Cortex of kidney (tissue), 1 donor: ENCODE data around the gene DGKI.
"Not testable (repeated sequence)": the region's sequence is repeated elsewhere in the genome, so short reads cannot be mapped to it uniquely, and the experiment has no call there.

ENCODE experiments used
- DNase-seq: peaks from one replicate; lab custom pipeline; 2025; lab: John Stamatoyannopoulos, UW

The DGKI gene

DNA sequence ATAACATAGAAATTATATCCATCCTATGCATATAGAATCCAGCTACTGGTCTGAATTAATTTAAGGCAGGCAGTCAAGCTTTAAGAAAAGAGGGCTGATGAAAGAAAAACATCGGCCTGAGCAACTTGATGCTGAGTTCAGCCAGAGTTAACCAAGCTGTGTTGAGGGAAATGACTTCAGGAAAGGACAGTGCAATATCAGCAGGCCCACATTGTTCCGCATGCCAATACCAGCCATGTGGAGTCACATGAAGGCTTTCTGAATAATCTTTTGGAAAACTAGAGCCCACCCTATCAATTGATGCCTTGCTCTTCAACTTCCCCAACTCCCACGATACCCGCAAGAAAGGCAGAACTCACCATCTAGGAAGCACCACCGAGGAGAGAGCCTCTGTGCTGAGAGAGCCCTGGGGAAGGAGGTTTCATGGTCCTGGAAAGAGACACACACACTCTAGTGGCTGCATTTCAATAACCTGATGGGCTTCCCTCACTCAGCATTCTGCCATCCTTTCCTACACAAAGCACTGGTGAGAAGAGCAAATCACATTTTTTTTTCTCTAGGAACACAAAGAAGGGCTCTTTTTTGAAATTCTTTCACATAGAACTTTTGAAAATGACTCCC is 377.5 kb downstream of the DGKI start:
- DNase-seq: no peak

DNA sequence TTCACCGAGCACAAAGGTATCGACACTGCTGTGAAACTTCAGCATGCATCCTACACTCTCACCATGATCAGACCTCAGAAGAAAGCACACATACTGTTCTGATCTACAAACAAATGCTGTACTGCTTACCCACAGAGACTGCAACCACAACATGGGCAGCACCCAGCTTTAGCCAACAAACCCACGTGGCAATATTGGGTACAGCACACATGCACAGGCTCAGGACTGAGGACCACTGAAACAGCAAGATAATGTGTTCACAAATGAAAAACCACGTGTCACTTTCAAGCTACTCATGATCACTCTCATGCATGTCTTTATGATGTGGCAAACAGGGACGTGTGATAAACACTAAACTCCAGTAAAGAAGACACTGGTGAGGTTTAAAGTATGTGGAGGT is 383.9 kb downstream of the DGKI start:
- no peak for DNase-seq

DNA sequence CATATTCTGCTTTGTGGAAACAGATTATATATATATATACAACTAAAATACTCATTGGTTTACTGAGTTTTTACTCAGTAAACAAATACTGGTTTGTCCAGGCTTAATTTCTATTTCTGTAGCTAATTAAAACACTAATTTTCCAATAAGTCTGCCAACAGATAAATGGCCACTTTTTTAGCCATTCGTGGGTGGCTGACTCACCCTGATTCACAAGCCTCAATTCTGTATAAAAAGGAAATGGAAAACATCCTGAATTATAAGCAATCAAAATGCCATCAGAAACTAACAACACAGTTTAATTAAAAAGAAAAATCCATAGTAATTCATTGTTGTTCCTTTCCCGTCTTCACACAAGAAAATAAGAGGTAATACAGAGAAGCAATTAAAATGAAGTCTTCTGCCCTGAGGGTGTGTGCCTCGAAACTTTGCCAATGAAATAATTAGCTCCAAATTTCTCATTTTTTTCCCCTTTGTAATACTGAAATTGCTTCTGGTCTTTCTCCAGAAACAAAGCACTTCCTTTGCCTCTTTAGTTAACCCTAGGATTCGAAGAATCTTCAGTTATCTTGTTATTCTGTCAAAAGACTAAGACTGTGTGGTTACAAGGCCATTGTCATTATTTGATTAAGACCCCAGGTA is 384.6 kb downstream of the DGKI start:
- DNase-seq: no peak

DNA sequence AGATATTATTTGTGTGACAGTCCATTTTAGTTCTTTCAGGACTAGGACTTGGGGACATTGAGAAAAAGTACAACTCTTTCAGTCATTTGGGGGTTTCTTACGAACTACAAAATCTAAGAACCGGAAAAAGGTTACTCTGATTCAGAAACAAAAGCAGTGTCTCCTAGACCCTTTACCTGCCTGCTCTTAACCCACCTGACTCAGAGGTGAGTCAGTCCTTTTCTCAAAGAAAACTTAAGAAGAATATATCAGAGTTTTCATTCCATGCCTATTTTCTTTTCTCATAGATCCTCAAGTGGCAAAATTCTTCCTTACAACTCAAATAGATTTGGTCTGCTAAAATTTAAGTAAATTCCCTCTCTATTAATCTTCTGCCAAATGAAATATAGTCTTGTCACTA is 388.4 kb downstream of the DGKI start:
- DNase-seq: no peak

DNA sequence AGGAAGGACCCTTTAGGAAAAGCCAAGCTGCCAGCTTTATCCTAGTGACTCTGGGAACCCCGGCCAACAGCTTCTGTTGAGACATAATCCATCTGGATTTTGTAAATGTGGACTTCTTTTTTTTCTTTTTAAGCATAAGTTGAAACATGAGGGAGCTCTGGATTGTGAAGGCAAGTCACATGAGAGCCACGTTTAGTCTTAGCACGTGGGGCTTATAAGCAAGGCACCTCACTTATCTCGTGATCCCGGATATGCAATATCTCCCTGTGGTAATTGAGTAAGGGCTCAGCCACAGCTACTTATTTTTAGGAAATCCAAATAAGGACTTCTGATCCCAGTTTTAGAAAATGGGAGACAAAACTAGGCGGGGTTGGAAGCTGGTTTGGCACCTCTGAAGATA is 392.0 kb downstream of the DGKI start:
- DNase-seq: no peak

DNA sequence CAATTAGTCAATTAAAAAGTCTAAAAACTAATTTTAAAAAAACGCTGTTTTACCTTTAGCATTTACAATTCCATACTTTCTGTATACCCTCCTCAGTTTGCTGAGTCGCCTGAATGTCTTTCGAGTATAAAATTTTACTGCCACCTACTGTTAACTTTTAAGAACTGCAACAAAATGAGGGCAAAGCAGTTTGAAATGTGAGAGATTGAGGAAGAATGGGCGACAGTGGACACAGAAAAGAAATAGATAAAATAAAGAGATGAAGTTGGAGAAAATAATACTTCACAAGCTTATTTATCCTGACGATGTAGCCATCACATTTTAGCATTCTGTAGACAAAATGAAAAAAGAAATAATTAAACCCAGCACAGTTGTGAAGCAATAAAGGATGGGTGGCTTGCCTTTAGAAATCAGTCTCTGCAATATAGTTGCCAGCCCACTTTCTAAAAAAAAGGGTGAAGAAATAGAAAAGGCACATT is 392.5 kb downstream of the DGKI start:
- no peak for DNase-seq

DNA sequence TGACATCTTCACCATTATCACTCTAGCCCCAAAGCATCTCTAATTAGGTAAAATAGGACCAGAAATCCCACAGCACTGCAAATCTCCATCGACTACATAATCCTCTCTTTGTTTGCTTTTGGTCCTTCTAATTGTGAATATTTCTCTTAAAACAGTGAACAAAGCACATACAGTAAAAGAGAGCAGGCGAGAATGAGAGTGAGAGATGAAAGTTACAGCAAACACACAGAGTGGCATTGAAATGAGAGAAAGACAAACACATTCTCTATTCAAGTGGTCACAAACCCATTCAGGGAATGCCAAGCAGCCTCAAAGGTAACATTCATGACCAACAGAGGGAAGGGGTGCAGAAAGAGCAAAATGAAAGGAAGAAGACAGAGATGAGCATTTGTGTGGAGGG is 393.4 kb downstream of the DGKI start:
- DNase-seq: no peak

DNA sequence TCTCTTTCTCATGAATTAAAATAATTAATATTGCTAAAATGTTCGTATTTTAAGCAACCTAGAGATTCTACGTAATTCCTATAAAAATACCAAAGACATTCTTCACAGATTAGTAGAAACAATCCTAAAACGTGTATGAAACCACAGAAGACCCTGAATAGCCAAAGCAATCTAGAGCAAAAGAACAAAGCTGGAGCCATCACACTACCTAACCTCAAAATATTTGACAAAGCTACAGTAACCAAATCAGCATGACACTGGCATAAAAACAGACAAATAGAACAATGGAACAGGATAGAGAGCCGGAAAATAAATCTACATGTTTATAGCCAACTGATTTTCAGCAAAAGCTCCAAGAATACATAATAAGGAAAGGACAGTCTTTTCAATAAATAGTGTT is 397.8 kb downstream of the DGKI start:
- DNase-seq: no peak

DNA sequence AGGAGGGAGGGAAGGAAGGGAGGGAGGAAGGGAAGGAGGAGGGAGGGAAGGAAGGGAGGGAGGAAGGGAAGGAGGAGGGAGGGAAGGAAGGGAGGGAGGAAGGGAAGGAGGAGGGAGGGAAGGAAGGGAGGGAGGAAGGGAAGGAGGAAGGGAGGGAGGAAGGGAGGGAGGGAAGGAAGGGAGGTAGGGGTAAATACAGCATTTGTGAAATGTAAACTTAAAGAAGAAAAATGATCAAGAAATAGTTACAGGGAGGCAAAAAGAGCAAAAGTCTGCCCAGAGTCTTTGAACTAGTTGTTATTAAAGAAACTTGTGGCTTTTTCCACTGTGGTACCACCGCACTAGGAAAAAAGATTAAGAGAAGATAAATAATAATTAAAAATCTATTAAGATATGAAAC is 398.2 kb downstream of the DGKI start:
- DNase-seq: not testable (repeated sequence)

DNA sequence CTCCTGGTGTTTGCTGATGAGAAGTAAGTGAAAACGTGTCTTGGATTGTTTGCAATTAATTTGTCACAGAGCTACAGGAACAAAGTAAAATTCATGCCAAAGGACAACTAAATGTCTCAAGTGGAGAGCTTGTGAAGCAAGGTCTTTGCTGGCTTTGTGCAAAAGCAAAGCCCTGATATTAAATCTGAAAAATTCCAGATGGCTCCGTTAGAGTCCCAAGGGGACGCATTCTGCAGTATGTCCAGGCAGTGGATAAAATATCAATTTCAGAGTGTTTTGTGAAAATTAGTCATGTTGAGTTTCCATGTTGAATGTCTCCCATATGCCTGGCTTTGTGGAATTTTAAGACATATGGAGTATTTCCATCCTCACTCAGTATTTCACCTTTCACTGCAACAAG is 400.7 kb downstream of the DGKI start:
- no peak for DNase-seq

DNA sequence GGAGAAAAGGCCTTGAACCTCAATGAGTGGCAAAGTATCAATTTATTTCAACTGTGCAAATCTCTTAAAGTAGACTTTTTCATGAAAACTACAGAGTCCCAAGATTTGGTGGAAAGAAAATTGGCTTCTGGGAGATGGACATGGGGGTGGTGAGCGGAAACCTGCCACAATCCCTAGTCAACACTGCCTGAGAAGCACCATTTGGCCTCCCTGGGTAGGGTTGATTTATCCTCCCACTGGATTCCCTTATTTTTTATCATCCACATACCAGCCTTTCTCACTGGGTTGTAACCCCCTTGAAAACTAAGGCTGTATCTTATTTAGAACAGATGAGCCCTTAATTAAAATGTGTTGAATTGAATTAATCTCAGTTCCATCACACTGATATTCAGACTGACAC is 401.5 kb downstream of the DGKI start:
- DNase-seq: no peak

DNA sequence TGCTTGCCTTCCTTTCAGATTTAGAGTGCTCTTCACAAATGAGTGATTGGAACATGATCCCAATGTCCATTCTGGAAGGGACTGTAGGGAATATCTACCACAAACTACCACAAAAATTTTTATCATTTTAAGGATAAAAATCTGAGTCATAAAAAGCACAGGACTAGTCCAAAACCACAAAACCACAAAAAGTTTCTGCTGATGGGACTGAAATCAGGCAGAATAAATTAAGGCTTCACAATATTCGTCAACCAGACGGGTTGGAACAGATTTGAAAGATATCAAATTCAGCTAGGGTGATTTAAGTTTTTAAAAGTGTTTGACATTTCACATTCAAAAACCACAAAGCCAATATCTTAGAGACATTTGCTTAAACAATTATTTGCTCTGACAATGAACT is 403.2 kb downstream of the DGKI start:
- no peak for DNase-seq

DNA sequence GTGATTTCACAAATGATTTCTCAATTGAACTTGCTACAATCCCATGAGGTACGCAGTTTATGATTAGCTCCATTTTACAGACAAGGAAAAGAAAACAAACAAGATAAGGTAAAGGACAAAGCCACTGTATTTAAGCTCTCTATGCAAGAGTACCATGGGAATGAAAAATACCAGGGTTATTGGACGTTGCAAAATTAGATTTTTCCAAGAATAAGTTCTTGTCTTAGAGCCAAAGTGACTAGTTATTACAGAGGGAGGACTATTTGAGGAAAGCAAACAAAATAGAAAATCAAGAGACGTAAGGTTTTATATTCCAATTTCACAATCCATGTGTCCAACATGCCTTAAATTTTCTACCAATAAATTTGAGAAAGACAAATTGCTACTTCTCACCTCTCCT is 405.3 kb downstream of the DGKI start:
- no peak for DNase-seq

DNA sequence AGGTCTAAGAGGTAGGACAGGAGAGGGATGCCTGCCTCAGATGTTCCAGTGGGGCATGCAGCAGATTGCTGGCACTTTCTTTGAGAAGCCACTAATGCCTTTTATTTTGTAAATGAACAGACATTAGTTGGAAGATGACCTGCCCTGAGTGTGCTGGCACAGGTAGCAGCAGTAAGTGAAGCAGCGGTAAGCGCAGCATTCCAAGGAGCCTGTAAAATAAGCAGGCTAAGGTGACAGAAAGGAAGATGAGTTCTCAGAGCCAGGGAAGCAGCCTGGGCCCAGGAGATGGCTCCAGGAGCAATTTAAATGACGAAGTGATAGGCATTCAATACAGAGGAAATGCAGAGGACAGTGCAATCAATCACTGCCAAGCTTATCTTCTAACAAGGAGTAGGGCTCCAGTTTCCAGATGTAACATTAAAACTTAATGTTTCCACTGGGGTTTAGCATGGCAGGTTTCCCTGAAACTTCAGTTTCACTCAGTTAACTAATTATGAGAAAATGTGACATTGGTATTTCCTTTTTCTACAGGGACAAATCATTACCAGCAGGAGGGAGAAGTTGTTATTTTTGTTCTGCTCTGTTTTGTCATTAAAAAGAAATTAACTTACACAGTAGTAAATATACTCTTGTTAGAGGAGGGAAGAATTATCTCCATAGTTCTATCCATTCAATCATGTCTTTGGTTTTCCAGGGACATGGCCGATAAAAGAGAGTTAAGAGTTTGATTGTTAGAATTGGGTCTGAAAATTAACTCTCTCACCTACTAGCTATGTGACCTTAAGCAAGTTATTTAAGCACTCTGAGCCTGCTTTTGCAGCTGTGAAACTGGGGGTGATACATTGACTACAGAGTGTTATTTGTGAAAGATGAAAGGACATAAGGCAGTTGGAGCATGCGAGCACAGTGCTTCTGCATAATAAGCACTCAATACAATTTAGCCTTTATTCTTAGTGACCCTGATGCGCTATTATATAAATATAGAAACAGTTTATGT is 406.6 kb downstream of the DGKI start:
- DNase-seq: no peak

DNA sequence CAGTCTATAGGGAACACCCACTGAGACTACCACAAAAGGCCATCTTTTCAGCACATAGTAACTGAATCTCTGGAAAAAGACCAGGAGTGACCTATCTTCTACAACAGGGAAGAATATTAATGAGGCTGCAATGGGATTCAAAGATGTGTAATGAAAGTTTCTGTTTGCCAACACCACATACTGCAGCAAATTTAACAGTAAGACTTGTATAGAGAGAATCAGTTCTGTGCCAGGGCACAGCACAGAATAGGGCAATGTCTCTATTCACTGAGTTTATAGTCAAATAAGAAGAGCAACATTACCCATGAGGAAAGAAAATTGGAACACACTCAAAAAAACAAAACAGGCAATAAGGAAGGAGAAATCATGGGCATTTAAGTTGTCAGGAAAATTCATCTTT is 411.8 kb downstream of the DGKI start:
- DNase-seq: no peak

DNA sequence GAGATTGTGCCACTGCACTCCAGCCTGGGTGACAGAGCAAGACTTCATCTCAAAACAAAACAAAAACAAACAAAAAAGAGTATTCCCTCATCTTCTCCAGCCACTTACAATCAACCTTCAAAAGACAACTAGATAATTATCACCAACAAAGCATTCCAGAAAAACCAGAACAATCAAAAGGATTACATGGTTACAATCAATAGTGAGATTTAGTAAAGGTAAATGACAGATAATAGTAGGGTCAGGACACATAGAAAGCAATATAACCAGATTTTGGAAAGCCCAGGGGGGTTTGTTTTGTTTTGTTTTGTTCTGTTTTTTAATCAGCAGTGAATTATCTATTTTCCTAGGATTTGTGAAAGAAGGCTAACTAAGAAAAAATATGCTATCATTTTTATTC is 412.2 kb downstream of the DGKI start:
- DNase-seq: no peak

DNA sequence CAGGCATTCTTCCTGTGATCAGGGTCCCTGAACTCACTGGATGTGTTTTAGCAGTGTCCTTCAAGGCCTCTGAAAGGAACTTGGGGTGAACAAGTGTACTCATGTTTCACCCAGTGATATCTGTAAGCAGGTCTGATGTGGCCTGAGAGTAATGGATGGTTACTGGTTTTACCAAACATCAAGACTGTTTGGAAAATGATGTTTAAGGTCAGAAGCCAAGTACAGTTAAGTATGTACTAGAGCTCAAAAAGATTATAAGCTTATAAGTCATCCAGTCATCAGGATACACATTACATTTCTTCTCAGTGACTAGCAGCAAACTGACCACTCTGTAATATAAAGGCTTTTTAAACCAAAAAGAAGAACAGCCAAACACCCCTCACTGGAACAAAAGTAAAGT is 423.5 kb downstream of the DGKI start:
- no peak for DNase-seq

DNA sequence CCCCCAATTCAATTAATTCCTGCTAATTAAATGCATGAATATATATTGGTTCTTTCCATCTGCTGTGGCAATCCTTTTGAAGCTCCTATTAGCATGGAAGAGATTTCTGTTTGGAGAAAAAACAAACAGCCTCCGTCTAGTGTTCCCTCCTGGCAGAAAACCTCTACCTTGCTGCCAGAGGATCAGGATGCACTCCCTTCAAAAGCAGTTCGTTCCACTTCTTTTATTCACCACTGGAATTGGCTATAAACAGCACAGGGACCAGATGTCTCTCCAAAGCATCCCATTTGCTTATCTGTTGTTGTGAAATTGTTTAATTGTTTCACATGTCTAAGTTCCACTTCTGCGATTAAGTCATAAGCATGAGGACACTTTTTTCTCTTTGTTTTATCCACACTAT is 425.4 kb downstream of the DGKI start:
- DNase-seq: no peak

DNA sequence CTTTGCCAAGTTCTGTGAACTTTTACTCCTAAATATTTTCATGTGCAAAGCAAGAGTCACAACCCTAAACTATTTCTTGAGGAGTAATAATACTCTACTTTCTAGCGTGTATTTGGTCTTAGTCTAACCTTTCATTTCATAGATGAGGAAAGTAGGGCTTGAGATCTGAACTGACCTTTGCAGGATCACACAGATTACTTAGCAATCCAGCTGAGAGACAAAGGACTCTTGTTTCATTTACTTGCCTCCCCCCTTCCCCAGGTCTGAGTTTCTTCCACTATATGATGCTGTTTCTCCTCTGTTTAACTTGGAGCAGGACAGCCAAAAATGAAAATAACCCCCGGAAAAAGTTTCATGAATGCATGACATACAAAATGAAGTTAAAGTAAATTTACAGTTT is 427.9 kb downstream of the DGKI start:
- no peak for DNase-seq

DNA sequence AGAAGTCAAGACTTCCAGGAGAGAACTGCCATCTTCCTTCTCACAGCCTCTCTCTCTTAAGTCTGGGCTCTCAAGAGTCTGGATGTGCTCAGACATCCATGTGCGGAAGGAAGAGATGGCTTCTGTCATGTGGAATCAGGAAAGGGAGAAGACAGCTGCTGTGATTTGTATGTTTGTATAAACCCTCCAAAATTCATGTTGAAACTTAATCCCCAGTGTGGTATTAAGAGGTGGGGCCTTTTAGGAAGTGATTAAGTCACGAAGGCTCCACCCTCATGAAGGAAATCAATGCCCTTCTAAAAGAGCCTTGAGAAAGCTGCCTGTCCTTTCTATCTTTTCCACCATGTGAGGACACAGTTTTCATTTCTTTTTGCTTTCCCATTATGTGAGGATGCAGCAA is 429.3 kb downstream of the DGKI start:
- no peak for DNase-seq

DNA sequence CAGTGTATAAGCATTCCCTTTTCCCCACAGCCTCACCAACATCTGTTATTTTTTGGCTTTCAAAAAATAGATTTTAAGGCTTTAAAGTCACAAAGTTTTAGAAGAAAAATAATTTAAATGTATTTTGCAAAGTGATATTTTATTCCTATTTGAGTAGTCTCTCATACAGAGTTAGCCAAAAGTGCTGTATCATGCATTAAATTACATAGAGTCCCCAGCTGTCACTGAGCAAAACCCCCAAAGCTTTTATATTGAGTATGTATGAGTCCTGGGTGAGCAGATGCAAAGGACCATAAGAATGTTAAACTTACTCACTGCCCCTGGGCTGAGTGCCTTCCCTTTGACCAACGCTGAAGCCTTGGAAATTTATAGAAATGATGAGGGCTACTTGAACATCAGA is 432.9 kb downstream of the DGKI start:
- DNase-seq: no peak

DNA sequence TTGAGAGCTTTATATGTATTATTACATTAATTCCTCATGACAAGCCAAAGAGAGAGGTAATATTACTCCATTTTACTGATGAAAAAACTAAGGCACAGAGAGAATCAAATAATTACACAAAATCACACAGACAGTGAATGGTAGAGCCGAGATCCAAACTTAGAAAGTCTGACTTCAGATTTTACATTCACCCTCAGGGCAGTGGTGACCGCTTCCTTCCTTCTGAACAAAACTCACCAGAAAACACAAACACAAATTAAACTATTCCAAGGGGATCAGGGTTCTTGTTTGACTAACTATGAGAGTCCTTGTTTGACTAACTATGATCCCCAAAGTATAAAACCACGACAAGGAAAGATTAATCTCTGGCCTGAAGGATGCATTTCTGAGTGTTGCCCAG is 435.3 kb downstream of the DGKI start:
- no peak for DNase-seq

DNA sequence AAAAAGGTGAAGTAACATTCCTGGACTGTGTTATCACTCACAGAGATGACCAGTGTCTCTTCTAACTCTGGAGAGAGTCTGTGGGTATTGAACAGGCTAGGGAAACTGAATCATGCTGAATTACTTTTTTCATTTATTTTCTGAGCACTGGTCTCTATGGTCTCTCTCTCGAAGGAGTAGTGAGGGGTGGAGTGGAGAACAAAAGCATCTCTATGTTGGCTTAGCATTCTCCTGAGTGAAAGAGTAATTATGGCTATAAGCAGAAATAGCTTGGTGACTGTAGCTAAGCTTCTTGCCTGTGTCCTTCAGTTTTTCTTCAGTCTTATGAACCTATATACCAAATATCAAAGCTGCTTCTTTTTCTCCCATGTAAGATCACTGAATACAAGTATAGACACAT is 438.6 kb downstream of the DGKI start:
- no peak for DNase-seq
